Activated CD8-positive, alpha-beta memory T cell treated with anti-CD3 and anti-CD28 coated beads for 36 hours (primary cell): ENCODE measurements around the gene HAUS8. TPM values are rescaled to one million over a fixed set of nuclear protein-coding genes. Genes with fewer than 3 reads are reported as not detected.
"Not testable (repeated sequence)": the region's sequence is repeated elsewhere in the genome, so short reads cannot be mapped to it uniquely, and the experiment has no call there.

Source experiments
- CTCF ChIA-PET: fragments of 350-600 bp; sonication (Branson Sonifier 250); formaldehyde crosslinking; loops from one replicate; lab custom pipeline; 2021; ENCODE audit warnings: antibody characterized with exemption; lab: Charles Lee
- POLR2A ChIA-PET: fragments of 350-600 bp; sonication (Branson Sonifier 250); formaldehyde crosslinking; loops from one replicate; lab custom pipeline; 2021; ENCODE audit warnings: antibody characterized with exemption; lab: Charles Lee
- total RNA-seq, 2 experiments: library from RNA; stranded (reverse); gene quantifications; one replicate each; pipeline ENCODE4 v1.2.3, GENCODE V29; 2021

Gene HAUS8
- total RNA-seq, 2 experiments from 2014 or later, result 33.8 TPM

- POLR2A ChIA-PET, result no interaction called here
- CTCF ChIA-PET, result interaction anchor here (0.5 kb wide), 1 partner anchor 357 kb away, joined by 4 read pairs; no protein-coding TSS in a partner anchor
Observed at GRCh38 chr19:17105556-17105955, 30.3 kb upstream of the HAUS8 start.

- CTCF ChIA-PET, result interaction anchor here (0.5 kb wide), 1 partner anchor 358 kb away, joined by 4 read pairs; no protein-coding TSS in a partner anchor
- POLR2A ChIA-PET, result no interaction called here
Observed at GRCh38 chr19:17104679-17105078, 29.4 kb upstream of the HAUS8 start.

GRCh38 chr19:17103177-17103576 lies 27.9 kb upstream of the HAUS8 start:
- CTCF ChIA-PET, result interaction anchor here (0.7 to 0.9 kb wide), 2 partner anchors 17 to 577 kb away, joined by 3 read pairs; no protein-coding TSS in a partner anchor

GRCh38 chr19:17101686-17102628 lies 26.7 kb upstream of the HAUS8 start:
- ChIA-PET CTCF (interaction anchor here (0.6 to 0.7 kb wide), 2 partner anchors 88 to 284 kb away, joined by 3 to 4 read pairs; no protein-coding TSS in a partner anchor), POLR2A (interaction anchor here (0.7 kb wide), 1 partner anchor 12 kb away, joined by 4 read pairs; no protein-coding TSS in a partner anchor)

More at GRCh38 chr19:17103177-17103576, 27.9 kb upstream of the HAUS8 start:
- POLR2A ChIA-PET, result no interaction called here

GRCh38 chr19:17098326-17098725 lies 23.1 kb upstream of the HAUS8 start:
- CTCF ChIA-PET, result interaction anchor here (0.7 kb wide), 2 partner anchors 11 to 106 kb away, joined by 3 to 5 read pairs; no protein-coding TSS in a partner anchor
- POLR2A ChIA-PET, result no interaction called here

- CTCF ChIA-PET, result interaction anchor here (0.7 kb wide), 1 partner anchor 10 kb away, joined by 3 read pairs; no protein-coding TSS in a partner anchor
- POLR2A ChIA-PET, result no interaction called here
Observed at GRCh38 chr19:17097593-17098126, 22.4 kb upstream of the HAUS8 start.

- POLR2A ChIA-PET, result no interaction called here
Observed at GRCh38 chr19:17095141-17095919, 20.1 kb upstream of the HAUS8 start.

GRCh38 chr19:17094694-17095093 lies 19.4 kb upstream of the HAUS8 start:
- CTCF ChIA-PET, POLR2A ChIA-PET: not testable (repeated sequence)

More at GRCh38 chr19:17095141-17095919, 20.1 kb upstream of the HAUS8 start:
- CTCF ChIA-PET, result no interaction called here

- ChIA-PET POLR2A (no interaction called here), CTCF (no interaction called here)
Observed at GRCh38 chr19:17092696-17093095, 17.4 kb upstream of the HAUS8 start.

- ChIA-PET CTCF (interaction anchor here (0.6 to 0.7 kb wide), 2 partner anchors 9 to 351 kb away, joined by 3 to 4 read pairs; no protein-coding TSS in a partner anchor), POLR2A (no interaction called here)
Observed at GRCh38 chr19:17091758-17092333, 16.6 kb upstream of the HAUS8 start.

- POLR2A ChIA-PET, result interaction anchor here (0.7 kb wide), 1 partner anchor 172 kb away, joined by 6 read pairs; no protein-coding TSS in a partner anchor
- CTCF ChIA-PET, result interaction anchor here (0.6 kb wide), 1 partner anchor 749 kb away, joined by 3 read pairs; no protein-coding TSS in a partner anchor
Observed at GRCh38 chr19:17090583-17090982, 15.3 kb upstream of the HAUS8 start.

GRCh38 chr19:17088552-17088951 lies 13.3 kb upstream of the HAUS8 start:
- CTCF ChIA-PET, result no interaction called here
- POLR2A ChIA-PET, result no interaction called here

GRCh38 chr19:17086834-17087233 lies 11.6 kb upstream of the HAUS8 start:
- ChIA-PET CTCF (interaction anchor here (1.0 kb wide), 1 partner anchor 15 kb away, joined by 3 read pairs; no protein-coding TSS in a partner anchor), POLR2A (interaction anchor here (0.6 kb wide), 1 partner anchor 226 kb away, joined by 3 read pairs; no protein-coding TSS in a partner anchor)

GRCh38 chr19:17086120-17086519 lies 10.9 kb upstream of the HAUS8 start:
- ChIA-PET CTCF (interaction anchor here (0.9 kb wide), 1 partner anchor 17 kb away, joined by 3 read pairs; no protein-coding TSS in a partner anchor), POLR2A (interaction anchor here (0.6 kb wide), 1 partner anchor 225 kb away, joined by 3 read pairs; no protein-coding TSS in a partner anchor)

- POLR2A ChIA-PET, result no interaction called here
Observed at GRCh38 chr19:17081672-17082630, 6.7 kb upstream of the HAUS8 start.

GRCh38 chr19:17080440-17080801 lies 5.2 kb upstream of the HAUS8 start:
- ChIA-PET CTCF (no interaction called here), POLR2A (interaction anchor here (0.5 kb wide), 1 partner anchor 152 kb away, joined by 3 read pairs; no protein-coding TSS in a partner anchor)

More at GRCh38 chr19:17081672-17082630, 6.7 kb upstream of the HAUS8 start:
- CTCF ChIA-PET, result interaction anchor here (1.0 kb wide), 1 partner anchor 10 kb away, joined by 3 read pairs; no protein-coding TSS in a partner anchor
